Neuron (in vitro differentiated cells): ENCODE data around the gene CITED1.

Experiments
- H2AFZ ChIP-seq: one replicate; pipeline ENCODE4 v1.6.1; 2013; ENCODE audit warnings: low read depth, mild to moderate bottlenecking, inconsistent platforms, low read length, moderate library complexity
- H3K27me3 ChIP-seq: one replicate; pipeline ENCODE4 v1.6.1; 2013; ENCODE audit warnings: low read length; ENCODE audit not compliant: insufficient read depth
- H3K36me3 ChIP-seq: one replicate; pipeline ENCODE4 v1.6.1; 2013; ENCODE audit warnings: low read length; ENCODE audit not compliant: insufficient read depth
- H3K4me1 ChIP-seq: one replicate; pipeline ENCODE4 v1.6.1; 2013; ENCODE audit warnings: low read length; ENCODE audit not compliant: insufficient read depth
- H3K4me3 ChIP-seq: 2 replicates; pipeline ENCODE4 v1.5.1; 2013; ENCODE audit warnings: mild to moderate bottlenecking, low read length, moderate library complexity
- H3K9me3 ChIP-seq: one replicate; pipeline ENCODE4 v1.6.1; 2013; ENCODE audit warnings: low read length

CITED1 gene

GRCh38 chrX:72304877-72305276 lies 837 bp downstream of the CITED1 start:
- Histone ChIP-seq H3K4me3 (peak overlapping the region; percentile 69), H3K4me1 (peaks cover 7% of the 10 kb centered on the region), H3K27me3 (peaks cover 50% of the 10 kb centered on the region), H3K36me3 (peaks cover 5% of the 10 kb centered on the region), H2AFZ (peak overlapping the region; percentile 49), H3K9me3 (no peaks in the 10 kb centered on the region)

- peaks cover 2% of the 10 kb centered on the region for H3K4me1 ChIP-seq
- no peaks in the 10 kb centered on the region for H3K9me3 ChIP-seq
- H3K4me3 ChIP-seq = no peak overlapping the region
- H3K27me3 ChIP-seq = peaks cover 33% of the 10 kb centered on the region
- no peak overlapping the region for H2AFZ ChIP-seq
- peaks cover 5% of the 10 kb centered on the region for H3K36me3 ChIP-seq
Observed at GRCh38 chrX:72301781-72302180, 3.9 kb downstream of the CITED1 start.

GRCh38 chrX:72299891-72300630 lies 5.7 kb downstream of the CITED1 start:
- H3K27me3 ChIP-seq = peaks cover 23% of the 10 kb centered on the region
- H3K4me1 ChIP-seq = peaks cover 2% of the 10 kb centered on the region
- peaks cover 5% of the 10 kb centered on the region for H3K36me3 ChIP-seq
- no peak overlapping the region for H2AFZ ChIP-seq
- H3K9me3 ChIP-seq = no peaks in the 10 kb centered on the region
- no peak overlapping the region for H3K4me3 ChIP-seq

- Histone ChIP-seq H3K27me3 (peaks cover 16% of the 10 kb centered on the region), H3K36me3 (peaks cover 5% of the 10 kb centered on the region), H3K4me1 (no peaks in the 10 kb centered on the region), H3K9me3 (no peaks in the 10 kb centered on the region), H2AFZ (no peak overlapping the region), H3K4me3 (no peak overlapping the region)
Observed at GRCh38 chrX:72297953-72298730, 7.6 kb downstream of the CITED1 start.

- Histone ChIP-seq H2AFZ (no peak overlapping the region), H3K9me3 (no peaks in the 10 kb centered on the region), H3K4me1 (no peaks in the 10 kb centered on the region), H3K36me3 (peaks cover 5% of the 10 kb centered on the region), H3K4me3 (no peak overlapping the region), H3K27me3 (peaks cover 9% of the 10 kb centered on the region)
Observed at GRCh38 chrX:72296991-72297390, 8.7 kb downstream of the CITED1 start.

- Histone ChIP-seq H3K9me3 (no peaks in the 10 kb centered on the region), H3K36me3 (no peaks in the 10 kb centered on the region), H3K4me1 (no peaks in the 10 kb centered on the region), H3K27me3 (peaks cover 3% of the 10 kb centered on the region), H3K4me3 (no peak overlapping the region), H2AFZ (no peak overlapping the region)
Observed at GRCh38 chrX:72295745-72296144, 10.0 kb downstream of the CITED1 start.

- no peaks in the 10 kb centered on the region for H3K9me3 ChIP-seq
- no peaks in the 10 kb centered on the region for H3K36me3 ChIP-seq
- no peaks in the 10 kb centered on the region for H3K27me3 ChIP-seq
- no peak overlapping the region for H2AFZ ChIP-seq
- H3K4me3 ChIP-seq = no peak overlapping the region
- H3K4me1 ChIP-seq = no peaks in the 10 kb centered on the region
Observed at GRCh38 chrX:72294497-72294896, 11.2 kb downstream of the CITED1 start.

- Histone ChIP-seq H2AFZ (no peak overlapping the region), H3K9me3 (no peaks in the 10 kb centered on the region), H3K4me3 (no peak overlapping the region), H3K27me3 (peaks cover 5% of the 10 kb centered on the region), H3K4me1 (no peaks in the 10 kb centered on the region), H3K36me3 (no peaks in the 10 kb centered on the region)
Observed at GRCh38 chrX:72282302-72282701, 23.4 kb downstream of the CITED1 start.

GRCh38 chrX:72280321-72280845 lies 25.3 kb downstream of the CITED1 start:
- H3K36me3 ChIP-seq = peaks cover 10% of the 10 kb centered on the region
- H2AFZ ChIP-seq = no peak overlapping the region
- no peak overlapping the region for H3K4me3 ChIP-seq
- peaks cover 7% of the 10 kb centered on the region for H3K4me1 ChIP-seq
- no peaks in the 10 kb centered on the region for H3K9me3 ChIP-seq
- H3K27me3 ChIP-seq = peaks cover 5% of the 10 kb centered on the region

- Histone ChIP-seq H3K27me3 (no peaks in the 10 kb centered on the region), H3K36me3 (peaks cover 48% of the 10 kb centered on the region), H3K4me3 (peak overlapping the region; percentile 90), H3K4me1 (peaks cover 20% of the 10 kb centered on the region), H3K9me3 (no peaks in the 10 kb centered on the region), H2AFZ (no peak overlapping the region)
Observed at GRCh38 chrX:72276478-72276953, 29.2 kb downstream of the CITED1 start.

GRCh38 chrX:72274526-72274925 lies 31.2 kb downstream of the CITED1 start:
- H3K27me3 ChIP-seq = no peaks in the 10 kb centered on the region
- H3K4me1 ChIP-seq = peaks cover 20% of the 10 kb centered on the region
- H3K4me3 ChIP-seq = no peak overlapping the region
- no peak overlapping the region for H2AFZ ChIP-seq
- H3K9me3 ChIP-seq = no peaks in the 10 kb centered on the region
- H3K36me3 ChIP-seq = peaks cover 68% of the 10 kb centered on the region

- H3K4me1 ChIP-seq = peaks cover 20% of the 10 kb centered on the region
- no peak overlapping the region for H3K4me3 ChIP-seq
- H3K27me3 ChIP-seq = no peaks in the 10 kb centered on the region
- H3K9me3 ChIP-seq = no peaks in the 10 kb centered on the region
- no peak overlapping the region for H2AFZ ChIP-seq
- H3K36me3 ChIP-seq = peaks cover 73% of the 10 kb centered on the region
Observed at GRCh38 chrX:72273718-72274117, 32.0 kb downstream of the CITED1 start.

- no peak overlapping the region for H3K4me3 ChIP-seq
- no peak overlapping the region for H2AFZ ChIP-seq
- no peaks in the 10 kb centered on the region for H3K9me3 ChIP-seq
- peaks cover 82% of the 10 kb centered on the region for H3K36me3 ChIP-seq
- H3K27me3 ChIP-seq = no peaks in the 10 kb centered on the region
- peaks cover 20% of the 10 kb centered on the region for H3K4me1 ChIP-seq
Observed at GRCh38 chrX:72272868-72273267, 32.8 kb downstream of the CITED1 start.
